Heart right ventricle (tissue), 16 donors: Measurements from ENCODE around the gene OR13C4. TPM values are rescaled to one million over a fixed set of nuclear protein-coding genes. Genes with fewer than 3 reads are reported as not detected.

Source experiments
- ATAC-seq, 8 donors: fragments of 200-7000 bp; cut with Tn5 transposase; one replicate each; pipeline ENCODE4 v1.9.1; 2020; ENCODE audit warnings: mild to moderate bottlenecking in 8 of 8, moderate library complexity in 8 of 8, moderate number of reproducible peaks in 1 of 8
- DNase-seq, 2 donors: peaks; one replicate each; pipeline ENCODE4 v3.0.0-alpha.2; 2020
- H3K27ac ChIP-seq, 10 donors: fragments of 200-600 bp; sonication (generic) in 2 of 10; one replicate each; pipeline versions ENCODE4 v1.5.0 to v1.8.0; 2020 to 2022; ENCODE audit warnings: mild to moderate bottlenecking in 3 of 10
- H3K27me3 ChIP-seq, 7 donors: fragments of 200-600 bp; one replicate each; pipeline ENCODE4 v1.8.0; 2021 to 2022; ENCODE audit warnings: mild to moderate bottlenecking in 2 of 7
- H3K36me3 ChIP-seq, 9 donors: fragments of 200-600 bp; sonication (generic) in 1 of 9; one replicate each; pipeline versions ENCODE4 v1.5.0 to v1.8.0; 2020 to 2022; ENCODE audit warnings: mild to moderate bottlenecking in 2 of 9
- H3K4me1 ChIP-seq, 9 donors: fragments of 200-600 bp; sonication (generic) in 1 of 9; one replicate each; pipeline versions ENCODE4 v1.5.0 to v1.8.0; 2020 to 2022; ENCODE audit warnings: mild to moderate bottlenecking in 4 of 9
- H3K4me3 ChIP-seq, 10 donors: fragments of 200-600 bp; sonication (generic) in 2 of 10; one replicate each; pipeline versions ENCODE4 v1.5.0 to v1.8.0; 2020 to 2022; ENCODE audit warnings: mild to moderate bottlenecking in 7 of 10, moderate library complexity in 2 of 10
- H3K9me3 ChIP-seq, 11 donors: fragments of 200-600 bp in 10 of 11; sonication (generic) in 2 of 11; one replicate each; pipeline versions ENCODE4 v1.5.0 to v1.8.0; 2013 to 2022; ENCODE audit warnings: mild to moderate bottlenecking in 2 of 11, control low read depth in 1 of 11, moderate library complexity in 1 of 11
- CTCF ChIP-seq, 9 donors: fragments of 200-600 bp; sonication (generic) in 2 of 9; IDR thresholded peaks; one replicate each; pipeline versions ENCODE4 v1.5.0 to v1.8.0; 2021 to 2022; ENCODE audit warnings: antibody characterized with exemption in 9 of 9, mild to moderate bottlenecking in 5 of 9, moderate library complexity in 1 of 9
- WGBS, 2 donors: extraction: QIAGEN DNeasy Blood & Tissue Kit; methylation state at CpG; one replicate each; pipeline ENCODE4 v1.1.7; 2013; ENCODE audit warnings: inconsistent platforms in 1 of 2; 5-methylcytosine and 5-hydroxymethylcytosine counted together
- intact Hi-C, 10 donors: fragments of 100-400 bp; cut with DNase I; formaldehyde crosslinking; loops; one replicate each; pipeline versions ENCODE4 v1.11.1 to v1.14.2; 2022
- polyA plus RNA-seq, 2 donors: library from polyadenylated mRNA; stranded (reverse); fragments of 200-250 nt; gene quantifications; one replicate each; pipeline ENCODE4 v1.2.3, GENCODE V29; 2013
- total RNA-seq, 10 donors: library from RNA; stranded (reverse); fragmentation: NEBNext Ultra II Directional in 3 of 10; extraction: Animal tissue kit (Norgen Biotek cat#: 25700) in 3 of 10; gene quantifications; one replicate each; pipeline versions ENCODE4 v1.2.1 to v1.2.4, GENCODE V29; 2021 to 2023
- donor health status: Arrhythmogenic right ventricular cardiomyopathy.
- donor health status: ischemic (EF 13 %, LVEDD 7.1; RV severe dilation, severe dysfunction).
- donor health status: healthy with polysubstance abuse.
- donor health status: DM: no; HTN: yes; CAD: no.
- donor health status: DM: no; HTN: no; CAD: no.
- donor health status: ischemic (EF 25% LVEDD 6.9; RV normal size, moderate dysfunction).
- donor health status: ischemic (EF 25% LVEDD 5.7; RV mildly dilated, moderate dysfunction).
- donor health status: healthy.
- donor health status: DM: yes; HTN: yes; CAD: no.
- donor health status: Ischemic cardiomyopathy.
- donor health status: ischemic (EF 35%, LVEDD 5.7; RV mildly dilated, moderate dysfunction).
- donor health status: nonischemic (EF 11% LVEDD 7.7; RV severe dilation, severe dysfunction).
- donor health status: DM: yes; HTN: yes; CAD: no.
- donor health status: PGD.
- donor health status: ischemic (EF 29% LVEDD 5.4; RV normal size, mild dysfunction).
- donor health status: nonischemic (EF 23%, LVEDD 6.1; RV moderate dilation, normal function).

OR13C4 gene
- total and polyA plus RNA-seq, 12 donors = not detected

- no peak for ATAC-seq
- H3K4me1 ChIP-seq = no peaks in the 10 kb centered on the region
- no peak overlapping the region for H3K27ac ChIP-seq
- H3K27me3 ChIP-seq = no peaks in the 10 kb centered on the region
- 42 to 64% methylated on average over 1 of the region's 1 CpG for WGBS, 2 donors
- DNase-seq = no peak
- intact Hi-C loops = no loop called here
- no peak overlapping the region for H3K4me3 ChIP-seq
- TF ChIP-seq CTCF (IDR thresholded peaks at IDR 0.05) = no peak
- H3K9me3 ChIP-seq = peaks cover 0 to 9% (median 4%) of the 10 kb centered on the region in 11 donors
- H3K36me3 ChIP-seq = no peaks in the 10 kb centered on the region
Measured at GRCh38 chr9:104564358-104564757, 37.3 kb upstream of the OR13C4 start.

- no peak for ATAC-seq
- intact Hi-C loops = no loop called here
- no peaks in the 10 kb centered on the region for H3K36me3 ChIP-seq
- H3K9me3 ChIP-seq = peaks cover 0 to 37% (median 9%) of the 10 kb centered on the region in 11 donors
- H3K4me3 ChIP-seq = no peak overlapping the region
- no peak for TF ChIP-seq CTCF (IDR thresholded peaks at IDR 0.05)
- WGBS, 2 donors = 82 to 85% methylated on average over 8 of the region's 8 CpGs
- DNase-seq = no peak
- H3K4me1 ChIP-seq = no peaks in the 10 kb centered on the region
- no peaks in the 10 kb centered on the region for H3K27me3 ChIP-seq
- H3K27ac ChIP-seq = no peak overlapping the region
Measured at GRCh38 chr9:104556830-104557634, 30.0 kb upstream of the OR13C4 start.

- 91 to 95% methylated on average over 1 of the region's 1 CpG for WGBS, 2 donors
- Histone ChIP-seq H3K9me3 (peaks cover 0 to 37% (median 9%) of the 10 kb centered on the region in 11 donors), H3K4me3 (no peak overlapping the region), H3K36me3 (no peaks in the 10 kb centered on the region), H3K27ac (no peak overlapping the region), H3K4me1 (no peaks in the 10 kb centered on the region), H3K27me3 (no peaks in the 10 kb centered on the region)
- intact Hi-C loops = no loop called here
- no peak for TF ChIP-seq CTCF (IDR thresholded peaks at IDR 0.05)
- DNase-seq (no peak), ATAC-seq (no peak)
Measured at GRCh38 chr9:104555521-104555920, 28.5 kb upstream of the OR13C4 start.

- WGBS, 2 donors = 26 to 41% methylated on average over 1 of the region's 1 CpG
- intact Hi-C loops = no loop called here
- Histone ChIP-seq H3K4me1 (no peaks in the 10 kb centered on the region), H3K27me3 (no peaks in the 10 kb centered on the region), H3K27ac (no peak overlapping the region), H3K36me3 (no peaks in the 10 kb centered on the region), H3K4me3 (no peak overlapping the region), H3K9me3 (peaks cover 0 to 17% (median 0%) of the 10 kb centered on the region in 11 donors)
- ATAC-seq (no peak), DNase-seq (no peak)
- TF ChIP-seq CTCF (IDR thresholded peaks at IDR 0.05) = no peak
Measured at GRCh38 chr9:104553261-104553660, 26.3 kb upstream of the OR13C4 start.
